Kidney capillary endothelial cell (primary cell): ENCODE results near the gene CCDC81.
A peak's percentile ranks its signal among the peaks of the same experiment; 100 is the strongest.
"Not testable (repeated sequence)": the region's sequence is repeated elsewhere in the genome, so short reads cannot be mapped to it uniquely, and the experiment has no call there.

Source experiments
- DNase-seq: peaks from one replicate; pipeline ENCODE4 v3.0.0-alpha.2; 2018; ENCODE audit warnings: low spot score

The CCDC81 gene

DNA sequence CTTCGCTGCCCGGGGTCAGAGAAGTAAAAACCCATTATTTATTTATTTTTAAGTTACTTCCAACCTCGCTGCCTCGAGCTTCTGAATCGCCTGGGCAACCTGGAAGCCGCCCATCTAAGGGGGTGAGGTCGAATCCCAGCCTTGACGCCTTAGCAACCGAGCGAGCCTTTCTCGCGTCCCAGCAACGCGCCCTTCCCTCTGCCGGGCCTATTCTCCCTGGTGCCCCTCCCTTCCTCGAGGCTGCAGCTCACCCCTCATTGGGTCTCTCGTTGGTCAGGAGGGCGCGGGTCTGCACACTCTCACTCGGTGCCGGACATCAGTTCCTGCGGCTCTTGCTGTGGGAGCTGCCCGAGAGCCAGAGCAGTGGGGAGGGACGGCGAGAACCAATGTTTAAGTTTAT, at the start of gene CCDC81:
CCDC81 (plus strand) TSS at position 302 of the 400 bp plus-strand sequence. CDS start 277 bp downstream, outside the sequence.
- no peak for DNase-seq

GRCh38 chr11:86335131-86335767, 39.4 kb upstream of the CCDC81 start:
- no peak for DNase-seq

DNA sequence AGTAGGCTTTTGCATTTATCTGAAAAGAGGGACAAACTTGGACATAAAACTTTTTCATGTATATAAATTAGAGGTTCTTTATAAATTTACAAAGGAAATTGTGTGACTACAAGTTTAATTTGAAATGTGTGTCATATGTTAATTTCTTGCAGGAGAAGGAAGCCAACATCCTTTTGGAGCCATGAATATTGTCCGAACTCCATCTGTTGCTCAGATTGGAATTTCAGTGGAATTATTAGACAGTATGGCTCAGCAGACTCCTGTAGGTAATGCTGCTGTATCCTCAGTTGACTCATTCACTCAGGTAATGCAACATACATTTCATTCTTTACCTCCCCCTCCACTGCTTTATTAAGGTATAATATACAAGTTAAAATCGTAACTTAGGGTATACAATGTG, 37.5 kb upstream of the CCDC81 start:
- DNase-seq = no peak

DNA sequence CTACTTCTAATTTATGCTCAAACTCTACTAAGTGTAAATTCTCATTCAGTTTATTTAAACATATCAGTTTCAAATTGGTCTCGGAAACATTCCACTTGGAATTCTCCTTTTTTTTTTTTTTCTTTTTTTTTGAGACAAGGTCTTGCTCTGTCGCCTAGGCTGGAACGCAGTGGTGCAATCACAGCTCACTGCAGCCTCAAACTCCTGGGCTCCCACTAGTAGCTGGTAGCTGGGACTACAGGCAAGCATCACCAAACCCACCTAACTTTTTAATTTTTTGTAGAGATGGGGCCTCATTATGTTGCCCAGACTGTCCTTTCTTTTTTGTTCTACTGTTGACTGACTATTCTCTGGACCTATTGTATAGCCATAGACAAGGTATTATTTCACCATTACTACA, 33.3 kb upstream of the CCDC81 start:
- no peak for DNase-seq

DNA sequence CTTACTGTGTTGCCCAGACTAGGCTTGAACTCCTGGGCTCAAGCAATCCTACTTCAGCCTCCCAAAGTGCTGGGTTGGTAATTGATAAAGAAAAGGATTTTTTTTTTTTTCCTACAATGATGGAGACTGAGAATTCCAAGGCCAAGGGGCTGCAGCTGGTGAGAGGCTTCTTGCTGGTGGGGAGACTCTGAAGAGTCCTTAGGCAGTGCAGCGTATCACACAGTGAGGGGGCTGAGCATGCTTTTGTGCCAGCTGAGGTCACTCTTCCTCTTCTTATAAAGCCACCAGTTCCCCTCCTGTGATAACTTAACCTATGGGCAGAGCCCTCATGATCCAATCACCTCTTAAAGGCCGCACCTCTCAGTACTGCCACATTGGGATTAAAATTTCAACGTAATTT, 28.2 kb upstream of the CCDC81 start:
- DNase-seq = no peak

- no peak for DNase-seq
These were observed 19.4 kb upstream of the CCDC81 start for GRCh38 chr11:86355256-86355655.

GRCh38 chr11:86357412-86357811, 17.3 kb upstream of the CCDC81 start:
- DNase-seq = not testable (repeated sequence)

GRCh38 chr11:86358720-86359119, 16.0 kb upstream of the CCDC81 start:
- no peak for DNase-seq

DNA sequence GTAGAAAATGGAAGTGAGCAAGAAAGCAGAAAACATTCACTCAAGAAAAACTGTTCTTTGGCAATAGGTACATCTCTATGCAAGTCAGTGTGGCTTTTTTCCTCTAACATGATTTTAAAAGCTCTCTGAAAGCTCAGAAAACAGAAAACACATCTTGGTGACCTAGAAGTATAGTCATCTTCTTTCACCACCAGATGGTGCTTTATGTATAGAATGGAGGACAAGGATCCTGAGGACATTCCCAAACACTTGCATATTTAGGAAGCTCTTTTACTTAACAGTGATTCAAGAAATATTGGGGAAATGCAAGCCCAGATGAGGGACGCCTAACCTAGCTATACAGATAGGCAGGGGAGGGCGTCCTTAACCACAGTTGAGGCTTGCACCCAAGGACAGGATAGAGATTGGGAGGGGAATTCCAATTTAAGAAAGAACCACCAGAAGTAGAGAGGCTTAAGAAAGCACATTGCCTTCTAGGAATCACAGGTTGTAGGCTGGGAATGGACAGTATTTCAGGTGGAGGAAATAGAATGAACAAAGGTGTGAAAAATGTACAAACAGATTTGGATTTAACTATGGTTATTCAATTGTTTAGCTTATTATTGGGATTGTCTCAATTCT, 13.8 kb upstream of the CCDC81 start:
- peak; percentile 55 for DNase-seq

- no peak for DNase-seq
These were observed 11.3 kb upstream of the CCDC81 start for GRCh38 chr11:86363424-86363823.

- DNase-seq = no peak
These were observed 9.1 kb upstream of the CCDC81 start for GRCh38 chr11:86365546-86365945.

GRCh38 chr11:86369668-86370067, 5.0 kb upstream of the CCDC81 start:
- no peak for DNase-seq

GRCh38 chr11:86370171-86370570, 4.5 kb upstream of the CCDC81 start:
- DNase-seq = no peak

DNA sequence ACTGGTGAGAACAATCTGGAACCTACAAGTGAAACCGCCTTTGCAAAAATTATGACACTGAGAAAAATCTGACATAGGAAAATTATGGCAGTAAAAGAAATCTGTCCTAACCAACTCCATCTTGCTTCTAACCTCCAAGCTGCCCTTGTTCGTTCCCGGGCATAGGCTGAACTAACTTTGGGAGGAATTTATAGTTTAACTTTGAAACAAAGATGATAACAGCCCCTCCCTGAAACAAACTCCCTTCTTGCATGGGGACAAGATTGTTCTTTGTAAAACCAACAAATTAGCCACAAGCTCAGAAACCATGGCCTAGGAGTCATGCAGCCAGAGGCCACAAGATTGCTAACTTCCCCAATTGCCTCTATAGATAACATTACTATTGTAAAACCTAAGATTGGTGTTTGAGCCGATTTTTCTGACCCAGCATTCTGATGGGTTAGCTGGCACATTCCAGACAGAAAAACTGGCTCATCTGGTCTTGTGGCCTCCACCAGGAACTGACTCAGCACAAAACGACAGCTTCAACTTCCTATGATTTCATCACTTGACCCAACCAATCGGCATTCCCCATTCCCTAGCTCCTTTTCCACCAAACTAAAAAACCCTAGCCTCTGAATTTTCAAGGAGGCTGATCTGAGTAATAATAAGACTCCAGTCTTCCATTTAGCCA, 3.6 kb upstream of the CCDC81 start:
- DNase-seq = peak; percentile 87

GRCh38 chr11:86372041-86372440, 2.6 kb upstream of the CCDC81 start:
- no peak for DNase-seq

- DNase-seq = no peak
These were observed 2.1 kb upstream of the CCDC81 start for GRCh38 chr11:86372586-86372985.

DNA sequence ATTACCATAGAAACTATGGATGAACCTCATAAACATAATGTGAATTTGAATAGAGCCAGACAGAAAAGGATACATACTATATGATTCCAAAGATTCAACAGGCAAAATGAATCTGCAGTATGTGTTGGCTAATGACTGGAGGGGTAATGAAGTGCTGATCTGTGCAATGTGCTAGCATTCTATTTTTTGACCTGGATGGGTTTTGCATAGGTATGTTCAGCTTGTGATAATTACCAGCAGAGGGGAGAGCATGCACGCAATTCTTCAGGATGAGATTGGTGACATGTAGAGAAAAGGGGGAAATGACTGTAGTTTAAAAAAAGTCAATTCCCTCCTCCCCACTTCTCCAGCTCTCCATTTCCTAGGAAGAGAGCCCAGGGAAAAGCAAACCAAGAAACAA, 618 bp upstream of the CCDC81 start:
- DNase-seq = no peak

DNA sequence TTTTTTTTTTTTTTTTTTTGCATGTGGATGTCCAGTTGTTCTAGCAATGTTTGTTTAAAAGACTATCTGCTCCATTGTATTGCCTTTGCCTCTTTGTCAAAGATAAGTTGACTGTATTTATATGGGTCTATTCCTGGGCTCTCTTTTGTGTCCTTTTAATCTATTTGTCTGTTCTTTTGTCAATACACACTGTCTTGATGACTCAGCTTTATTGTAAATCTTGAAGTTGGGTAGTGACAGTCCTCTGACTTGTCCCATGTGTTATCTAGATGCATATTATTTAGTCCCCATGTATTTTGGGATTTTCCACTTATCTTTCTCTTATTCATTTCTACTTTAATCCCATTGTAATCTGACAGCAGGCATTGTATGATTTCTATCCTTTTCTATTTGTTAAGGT, 3.3 kb downstream of the CCDC81 start:
- DNase-seq = no peak

- DNase-seq = no peak
These were observed 5.8 kb downstream of the CCDC81 start for GRCh38 chr11:86380295-86381059.

DNA sequence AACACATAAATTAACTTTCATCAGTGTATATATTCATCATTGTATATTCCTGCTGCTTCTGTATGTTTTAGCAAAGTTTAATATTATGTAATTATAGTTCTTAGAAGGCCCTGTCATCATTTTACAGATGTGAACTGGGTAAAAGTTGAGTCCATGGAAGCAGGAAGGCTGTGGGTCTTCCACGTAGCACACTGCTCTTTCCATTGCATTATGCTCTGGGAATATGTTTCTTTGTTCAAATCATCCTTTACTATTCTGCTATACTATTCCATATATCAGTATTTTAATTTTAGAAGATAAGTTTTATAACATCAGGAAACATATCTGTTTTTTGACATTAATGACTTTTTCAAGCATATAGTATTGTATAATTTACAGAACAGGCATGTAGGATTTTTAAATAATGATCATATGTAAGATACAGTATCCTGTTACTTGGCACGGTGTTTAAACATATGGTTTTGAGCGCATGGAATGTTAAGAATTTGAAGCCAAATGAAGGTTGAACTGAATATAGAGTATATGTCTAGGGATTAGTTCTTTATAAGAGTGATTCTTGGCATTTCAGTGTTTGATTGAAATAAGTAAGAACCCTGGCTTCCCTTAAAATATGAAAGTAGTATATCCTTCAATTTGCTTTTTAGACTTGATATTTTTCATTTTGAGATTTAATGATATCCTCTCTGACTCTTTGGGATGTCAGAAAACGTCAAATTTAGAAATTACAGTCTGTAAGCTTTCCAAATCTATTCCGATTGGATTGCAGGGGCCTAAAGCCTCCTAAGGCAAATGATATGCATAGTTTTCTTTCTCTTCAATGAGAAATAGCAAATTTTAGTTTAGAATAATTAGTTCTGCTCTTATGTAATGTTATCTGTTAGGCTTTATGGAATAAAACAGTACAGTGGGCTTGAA, 8.6 kb downstream of the CCDC81 start:
- DNase-seq = no peak

- DNase-seq = no peak
These were observed 11.6 kb downstream of the CCDC81 start for GRCh38 chr11:86386283-86386682.

GRCh38 chr11:86386746-86387145, 12.1 kb downstream of the CCDC81 start:
- no peak for DNase-seq
